Fibroblast of gingiva (primary cell): ENCODE data around the gene KXD1.
"Not testable (repeated sequence)": the region's sequence is repeated elsewhere in the genome, so short reads cannot be mapped to it uniquely, and the experiment has no call there.

ENCODE experiments used
- DNase-seq: peaks from one replicate; pipeline ENCODE4 v3.0.0-alpha.2; 2011; ENCODE audit warnings: low read depth

The KXD1 gene

DNA sequence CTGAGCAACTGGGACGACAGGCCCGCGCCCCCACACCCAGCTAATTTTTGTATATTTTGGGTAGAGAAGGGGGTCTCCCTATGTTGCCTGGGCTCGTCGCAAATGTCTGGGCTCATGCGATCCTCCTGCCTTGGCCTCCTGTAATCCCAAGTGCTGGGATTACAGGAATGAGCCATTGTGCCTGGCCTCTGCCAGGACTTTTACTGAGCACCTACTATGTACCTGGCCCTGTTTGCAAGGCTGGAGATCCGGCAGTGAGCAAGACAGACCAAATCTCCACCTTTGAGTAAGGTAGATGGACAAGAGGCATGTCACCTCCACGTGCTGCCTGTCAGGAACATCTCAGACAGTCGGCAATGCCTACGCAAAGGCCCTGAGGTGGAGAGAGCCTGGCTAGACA, 21.2 kb upstream of the KXD1 start:
- DNase-seq = no peak

DNA sequence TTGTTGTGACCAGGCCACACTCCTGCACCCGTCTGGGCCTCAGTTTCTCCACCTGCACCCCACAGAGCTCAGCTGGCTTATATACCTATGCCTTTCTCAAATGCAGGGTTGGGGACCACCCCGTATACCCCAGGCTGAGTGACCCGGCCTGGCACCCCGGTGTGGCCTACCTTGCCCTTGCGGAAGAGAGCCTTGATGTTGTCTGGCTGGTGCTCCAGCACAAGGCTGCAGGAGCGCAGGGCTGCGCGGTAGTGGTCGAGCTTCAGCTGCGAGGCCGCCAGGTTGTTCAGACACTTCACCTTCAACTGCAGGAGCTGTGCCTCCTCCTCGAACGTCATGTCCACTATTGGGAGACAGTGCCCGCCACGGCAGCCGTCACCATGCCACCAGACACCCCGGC, 20.2 kb upstream of the KXD1 start:
- DNase-seq = no peak

DNA sequence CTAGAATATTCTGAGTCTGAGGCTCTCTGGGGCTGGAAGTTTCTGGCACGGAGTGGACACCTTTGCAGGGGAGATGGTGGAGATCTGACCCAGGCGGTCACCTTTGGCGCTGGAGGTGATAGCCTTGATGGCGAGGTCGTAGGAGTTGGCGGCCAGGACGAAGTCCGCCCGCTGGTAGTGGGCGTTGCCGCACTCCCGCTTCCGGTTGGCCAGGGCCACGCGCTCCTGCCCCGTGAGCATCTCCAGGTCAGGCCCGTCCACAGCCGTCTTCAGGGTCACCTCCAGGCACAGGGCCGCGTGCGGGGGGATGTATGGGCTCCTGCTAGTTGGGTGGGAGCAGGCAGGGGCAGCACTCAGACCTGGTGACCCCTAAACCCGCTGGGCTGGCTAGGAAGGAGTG, 19.6 kb upstream of the KXD1 start:
- DNase-seq = no peak

DNA sequence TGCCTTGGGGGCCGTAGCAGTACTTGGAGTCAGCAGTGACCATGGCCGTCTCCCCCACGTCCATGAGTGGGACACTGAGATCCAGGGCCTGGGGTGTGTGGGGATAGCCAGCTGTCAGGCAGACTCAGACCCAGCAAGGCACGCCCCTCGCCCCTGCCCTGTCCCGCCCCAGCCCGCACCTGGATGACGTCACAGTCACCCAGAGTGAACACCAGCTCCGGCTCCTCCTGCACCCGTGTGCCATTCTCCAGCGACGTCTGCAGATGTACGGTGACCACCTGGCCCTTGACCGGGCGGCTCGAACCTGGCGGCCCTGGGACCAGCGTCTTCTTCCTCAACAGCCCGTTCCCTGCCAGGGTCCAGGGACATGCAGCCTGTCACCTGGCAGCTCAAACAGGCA, 18.3 kb upstream of the KXD1 start:
- DNase-seq = no peak

DNA sequence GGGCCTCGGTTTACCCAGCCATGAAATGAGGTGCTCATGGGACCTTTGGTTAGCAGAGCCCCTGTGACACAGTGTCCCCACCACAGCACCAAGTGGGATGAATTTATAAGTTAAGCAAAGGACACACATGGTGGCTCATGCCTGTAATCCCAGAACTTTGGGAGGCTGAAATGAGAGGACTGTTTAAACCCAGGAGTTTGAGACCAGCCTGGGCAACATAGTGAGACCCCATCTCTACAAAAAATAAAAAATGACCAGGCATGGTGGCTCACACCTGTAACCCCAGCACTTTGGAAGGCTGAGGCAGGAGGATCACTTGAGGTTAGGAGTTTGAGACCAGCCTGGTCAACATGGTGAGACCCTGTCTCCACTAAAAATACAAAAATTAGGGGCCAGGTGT, 17.5 kb upstream of the KXD1 start:
- DNase-seq = not testable (repeated sequence)

DNA sequence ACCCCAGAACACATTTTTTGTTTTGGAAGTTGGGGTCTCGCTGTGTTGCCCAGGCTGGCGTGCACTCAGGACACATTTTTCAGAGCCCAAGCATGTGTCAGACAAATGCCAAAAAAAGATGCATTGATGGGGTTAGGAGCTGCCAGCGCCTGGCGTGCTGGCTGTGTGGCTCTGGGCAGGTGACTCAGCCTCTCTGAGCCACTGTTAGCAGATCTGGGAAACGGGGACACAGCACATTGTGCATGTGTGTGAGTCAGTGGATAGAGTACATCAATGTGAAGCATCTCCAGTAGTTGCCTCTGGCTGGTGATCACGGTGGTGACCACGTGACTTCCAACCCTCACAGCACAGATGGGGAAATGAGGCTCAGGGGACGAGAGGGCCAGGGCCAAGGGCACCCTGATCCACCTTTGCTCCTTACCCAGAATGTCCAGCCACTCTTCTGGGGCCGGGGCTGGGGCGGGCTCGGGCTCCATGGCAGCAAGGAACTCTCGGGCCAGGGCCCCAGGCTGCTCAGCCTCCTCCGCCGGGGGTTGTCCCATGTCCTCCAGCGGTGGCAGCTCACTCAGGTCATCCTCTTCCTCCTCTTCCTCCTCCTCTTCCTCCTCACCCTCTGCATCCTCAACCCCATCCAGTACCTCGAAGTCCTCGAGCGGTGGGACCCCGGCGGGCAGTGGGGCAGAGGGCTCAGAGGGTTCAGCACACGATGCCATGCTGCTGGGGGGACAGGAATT, 16.2 kb upstream of the KXD1 start:
- peak; percentile 17 for DNase-seq

DNA sequence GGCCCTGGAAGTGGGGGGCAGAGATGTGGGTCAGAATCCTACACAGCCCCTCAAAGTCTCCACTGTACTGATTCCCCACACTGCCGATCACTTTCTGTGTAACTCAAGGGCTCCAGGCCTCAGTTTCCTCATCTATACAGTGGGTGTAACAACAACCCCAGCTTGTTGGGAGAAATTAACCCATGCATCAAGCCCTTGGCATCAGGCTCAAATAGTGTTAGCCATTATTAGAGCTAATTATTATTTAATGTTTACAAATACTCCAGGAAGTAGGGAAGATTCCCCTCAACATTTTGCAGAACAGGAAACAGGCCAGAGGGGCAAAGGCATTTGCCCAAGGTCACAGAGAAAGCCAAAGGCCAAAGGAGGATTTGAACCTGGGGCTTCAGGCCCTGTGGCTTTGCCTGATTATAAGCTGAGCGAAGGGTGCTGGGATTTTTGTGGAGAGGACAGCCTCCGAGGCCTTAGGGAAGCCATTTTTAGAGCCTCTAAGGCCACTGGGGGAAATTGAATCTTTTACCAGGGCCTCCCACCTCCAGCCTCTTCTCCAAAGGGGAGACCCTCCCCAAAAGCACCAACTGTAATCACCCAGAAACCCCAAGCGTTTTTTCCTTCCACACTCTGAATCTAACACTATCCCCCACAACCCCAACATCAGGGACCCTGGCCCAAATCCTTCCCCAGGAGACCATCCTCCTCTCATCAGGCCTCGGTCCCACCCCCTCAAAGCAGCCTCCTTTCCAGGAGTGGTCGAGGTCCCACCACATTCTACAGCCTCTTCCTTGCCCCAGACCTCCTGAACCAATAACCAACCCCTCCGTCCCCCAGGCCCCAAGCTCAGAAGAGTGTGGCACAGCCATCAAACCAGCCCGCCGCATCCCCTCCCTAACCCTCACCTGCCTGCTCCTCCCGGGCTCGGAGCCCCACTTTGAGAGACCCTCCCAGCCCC, 15.4 kb upstream of the KXD1 start:
- no peak for DNase-seq

DNA sequence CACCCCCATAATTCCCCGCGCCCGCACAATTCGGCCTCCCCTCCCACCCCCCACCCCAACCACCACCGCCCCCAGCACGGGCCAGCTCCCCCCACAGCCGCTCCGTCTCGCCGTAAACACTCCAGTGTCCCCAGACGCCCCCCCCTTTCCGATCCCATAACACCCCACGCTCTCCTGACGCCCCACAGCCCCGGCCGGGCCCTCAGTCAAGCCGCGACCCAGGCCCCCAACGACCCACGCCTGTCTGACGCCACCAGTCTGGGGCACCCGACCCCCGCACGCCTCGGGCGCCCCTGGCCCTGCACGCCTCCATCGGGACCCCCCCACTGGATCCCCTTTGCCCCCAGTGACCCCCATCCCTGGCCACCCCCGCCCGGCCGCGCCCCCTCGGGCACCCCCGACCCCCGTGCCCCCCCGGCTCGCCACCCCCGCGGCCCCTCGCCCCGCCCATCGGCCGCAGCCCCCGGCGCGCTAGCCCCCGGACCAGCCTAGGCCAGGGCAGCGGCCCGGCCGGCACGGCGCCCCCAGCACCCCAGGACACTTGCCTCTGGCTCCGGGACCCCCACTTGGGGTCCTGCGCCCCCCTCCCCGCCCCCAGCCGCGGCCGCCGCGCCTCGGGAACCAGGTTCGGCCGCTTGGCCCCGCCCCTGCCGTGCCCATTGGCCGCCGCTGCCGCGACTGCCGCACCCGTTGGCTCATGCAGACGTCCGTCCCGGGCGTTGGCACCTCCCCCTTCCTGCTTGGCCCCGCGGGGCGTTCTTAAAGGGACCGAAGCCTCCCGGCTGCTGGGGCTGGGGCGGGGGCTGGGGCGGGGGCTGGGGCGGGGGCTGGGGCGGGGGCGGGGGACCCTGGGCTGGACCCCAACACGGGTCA, 14.5 kb upstream of the KXD1 start, which contains the start of gene FKBP8:
Gene FKBP8 (minus strand): TSS at position 633 of the 873 bp plus-strand sequence. CDS start 1,603 bp downstream, outside the sequence.
- peak; percentile 85 for DNase-seq

DNA sequence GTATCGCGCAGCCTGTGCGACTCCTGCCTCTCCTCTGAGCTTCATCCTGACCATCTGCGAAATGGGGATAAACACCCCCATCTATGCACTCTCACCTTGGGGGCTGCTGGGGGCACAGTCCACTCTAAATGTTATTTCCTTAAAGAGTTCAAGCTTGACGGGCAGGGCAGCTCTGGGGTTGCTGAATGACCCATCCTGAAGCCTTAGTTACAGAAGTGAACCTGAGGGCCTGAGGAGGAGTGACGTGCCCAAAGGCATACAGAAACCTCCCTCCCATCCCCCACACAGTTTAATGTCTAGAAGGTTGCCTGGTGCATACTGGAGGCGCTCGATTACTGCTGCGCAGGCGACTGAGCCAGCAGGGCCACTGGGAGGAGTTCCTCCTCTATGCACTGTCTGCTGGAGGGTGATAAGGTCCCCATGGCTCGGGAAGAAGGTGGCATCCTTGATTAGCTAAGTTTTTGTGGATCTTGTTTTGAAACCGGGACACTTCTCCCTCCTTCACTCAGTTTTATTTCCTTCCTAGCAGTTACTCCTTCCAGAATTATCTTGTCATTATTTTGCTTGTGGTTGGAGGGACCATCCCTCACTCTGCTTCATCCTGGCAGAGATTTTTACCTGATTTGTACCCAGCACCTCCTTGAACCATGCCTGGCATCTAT, 13.7 kb upstream of the KXD1 start:
- DNase-seq = peak; percentile 48

DNA sequence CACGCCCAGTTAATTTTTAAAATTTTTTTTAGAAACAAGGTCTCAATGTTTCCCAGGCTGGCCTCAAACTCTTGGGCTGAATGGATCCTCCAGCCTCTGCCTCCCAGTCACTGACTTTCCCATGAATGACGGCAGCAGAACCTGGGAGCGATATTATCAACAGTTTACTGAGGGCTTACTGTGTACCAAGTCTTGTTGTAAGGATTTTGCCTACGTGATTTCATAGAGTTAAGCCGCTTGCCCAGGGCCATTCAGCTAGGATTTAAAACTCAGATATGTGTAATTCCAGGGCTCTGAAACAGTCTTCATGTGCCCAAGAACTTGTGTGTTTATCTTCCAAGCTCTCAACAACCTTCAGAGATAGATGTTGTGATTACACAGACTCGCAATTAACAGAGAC, 6.0 kb upstream of the KXD1 start:
- no peak for DNase-seq

DNA sequence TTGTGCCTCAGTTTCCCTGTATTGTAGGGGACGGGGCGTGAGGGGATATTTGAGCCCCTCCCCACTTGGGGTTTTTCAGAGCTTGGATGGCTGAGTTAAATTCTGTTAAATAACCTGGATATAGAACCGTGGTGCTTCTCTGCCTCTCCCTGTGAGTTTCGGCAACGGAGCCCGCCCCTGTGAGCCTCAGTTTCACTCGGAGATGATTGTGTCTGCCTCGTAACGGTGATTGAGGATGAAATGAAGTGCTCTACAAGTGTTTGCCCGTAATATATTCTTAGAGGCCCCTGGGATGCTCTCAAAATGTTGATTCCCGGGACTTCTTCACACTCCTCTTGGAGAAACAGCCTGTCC, 509 bp downstream of the KXD1 start:
- DNase-seq = no peak

DNA sequence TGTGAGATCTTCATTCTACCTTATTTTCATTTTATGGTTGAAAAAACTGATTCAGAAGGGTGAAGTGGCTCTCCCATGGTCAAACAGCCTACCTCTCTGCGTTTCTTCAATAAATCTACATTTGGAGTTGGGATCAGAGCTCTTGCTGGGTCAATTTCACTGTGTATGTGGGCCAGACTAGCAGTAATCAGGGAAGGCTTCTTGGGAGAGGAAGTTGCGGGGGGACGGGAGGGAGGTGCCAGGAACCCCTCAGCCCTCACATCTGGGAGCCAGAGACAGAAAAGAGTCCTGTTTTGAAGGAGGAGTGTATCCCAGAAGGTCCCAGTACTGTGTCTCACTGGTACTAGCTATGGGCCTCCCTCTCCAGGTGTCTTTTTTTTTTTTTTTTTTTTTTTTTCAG, 934 bp downstream of the KXD1 start:
- no peak for DNase-seq

DNA sequence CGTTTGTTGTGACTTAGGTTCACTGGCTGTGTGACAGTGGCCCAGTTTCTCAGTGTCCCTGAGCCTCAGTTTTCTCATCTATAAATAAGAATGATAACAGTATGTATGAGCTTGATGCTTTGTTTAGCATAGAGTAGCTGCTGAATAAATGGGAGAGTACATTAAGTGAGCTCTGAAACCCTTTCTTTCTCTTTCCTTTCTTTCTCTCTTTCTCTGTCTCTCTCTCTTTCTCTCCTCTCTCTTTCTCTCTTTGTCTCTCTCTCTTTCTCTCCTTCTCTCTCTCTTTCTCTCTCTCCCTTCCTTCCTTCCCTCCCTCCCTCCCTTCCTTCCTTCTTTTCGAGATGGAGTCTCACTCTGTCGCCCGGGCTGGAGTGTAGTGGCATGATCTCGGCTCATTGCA, 2.0 kb downstream of the KXD1 start:
- no peak for DNase-seq

DNA sequence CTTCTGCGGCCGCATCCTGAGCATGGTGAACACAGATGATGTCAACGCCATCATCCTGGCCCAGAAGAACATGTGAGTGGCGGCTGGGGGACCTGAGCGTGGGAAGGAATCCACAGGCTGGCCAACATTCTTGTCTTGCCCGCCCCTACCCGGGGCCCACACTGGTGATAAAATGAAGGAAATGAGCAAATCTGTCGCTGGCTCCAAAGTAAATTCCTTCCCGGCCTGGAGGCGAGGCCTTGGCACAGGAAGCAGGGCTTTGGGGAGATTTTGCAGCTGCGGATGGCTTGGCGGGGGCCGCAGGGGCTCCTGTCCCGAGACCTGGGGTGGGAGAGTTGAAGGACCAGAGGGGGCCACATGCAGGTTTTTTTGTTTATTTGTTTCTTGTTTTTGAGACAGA, 4.4 kb downstream of the KXD1 start:
- no peak for DNase-seq

DNA sequence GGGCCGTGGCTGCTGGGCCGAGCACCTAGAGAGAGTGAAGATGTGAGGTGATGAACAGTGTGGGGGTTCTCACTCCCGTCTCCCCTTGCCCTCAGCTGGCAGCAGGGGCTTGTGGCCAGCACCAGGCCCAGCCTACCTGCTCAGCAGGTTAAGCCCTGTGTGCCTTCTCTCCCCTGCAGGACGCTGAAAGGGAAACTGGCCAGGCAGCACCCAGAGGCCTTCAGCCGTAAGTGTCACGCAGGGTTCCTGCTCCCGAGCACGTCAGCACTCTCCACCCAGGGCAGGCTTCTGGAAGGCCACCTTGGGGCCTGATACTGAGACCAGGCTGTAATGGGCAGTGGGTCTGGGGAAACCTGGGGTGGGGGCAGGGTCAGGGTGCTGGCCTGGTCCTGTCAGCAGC, 9.3 kb downstream of the KXD1 start:
- no peak for DNase-seq

DNA sequence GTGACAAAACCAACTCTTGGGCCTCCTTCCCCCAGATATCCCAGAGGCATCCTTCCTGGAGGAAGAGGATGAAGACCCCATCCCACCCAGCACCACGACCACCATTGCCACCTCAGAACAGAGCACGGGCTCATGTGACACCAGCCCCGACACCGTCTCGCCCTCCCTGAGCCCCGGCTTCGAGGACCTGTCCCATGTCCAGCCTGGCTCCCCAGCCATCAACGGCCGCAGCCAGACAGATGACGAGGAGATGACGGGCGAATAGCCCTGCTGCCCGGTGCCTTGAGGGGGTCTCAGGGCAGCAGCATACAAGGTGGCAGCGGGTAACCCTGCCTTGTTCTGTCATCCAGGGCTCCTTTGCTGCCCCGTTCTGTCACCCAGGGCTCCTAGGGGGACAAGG, 10.7 kb downstream of the KXD1 start:
- no peak for DNase-seq

DNA sequence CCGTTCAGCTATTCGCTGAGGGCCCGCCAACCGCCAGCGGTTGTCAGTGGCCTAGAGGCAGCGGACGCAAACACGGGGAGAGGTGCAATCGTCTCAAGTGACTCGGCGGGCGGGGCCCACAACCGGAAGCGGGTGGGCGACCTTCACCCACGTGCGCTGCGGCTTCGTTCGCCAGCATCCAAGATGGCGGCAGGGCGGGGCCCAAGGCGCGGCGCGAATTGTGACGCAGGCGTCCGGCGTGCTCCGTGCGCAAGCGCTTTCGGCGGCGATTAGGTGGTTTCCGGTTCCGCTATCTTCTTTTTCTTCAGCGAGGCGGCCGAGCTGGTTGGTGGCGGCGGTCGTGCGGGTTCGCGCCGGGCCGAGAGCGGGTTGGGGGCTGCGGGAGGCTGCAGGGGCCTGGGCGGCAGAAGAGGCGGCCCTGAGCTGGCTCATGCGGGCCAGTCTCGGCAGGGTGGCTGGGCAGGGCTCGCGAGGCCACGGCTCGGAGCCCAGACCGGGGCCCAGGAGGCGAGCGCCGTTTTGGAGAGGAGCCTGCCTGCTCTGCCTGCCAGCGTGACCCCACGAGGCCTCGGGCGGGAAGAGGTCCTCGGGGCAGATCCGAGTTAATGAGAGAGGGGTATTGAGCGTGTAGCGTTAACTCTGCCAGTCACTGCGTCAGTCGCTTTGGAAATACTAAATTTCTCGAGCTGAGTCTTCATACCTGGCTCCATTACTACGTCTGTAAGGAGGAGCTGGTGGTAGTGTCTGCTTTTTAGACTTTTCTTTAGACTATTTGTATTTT, 14.1 kb downstream of the KXD1 start, which contains the start of gene UBA52:
Gene UBA52 (plus strand): TSS at position 294 of the 781 bp plus-strand sequence. CDS start 1,444 bp downstream, outside the sequence.
- peak; percentile 96 for DNase-seq

DNA sequence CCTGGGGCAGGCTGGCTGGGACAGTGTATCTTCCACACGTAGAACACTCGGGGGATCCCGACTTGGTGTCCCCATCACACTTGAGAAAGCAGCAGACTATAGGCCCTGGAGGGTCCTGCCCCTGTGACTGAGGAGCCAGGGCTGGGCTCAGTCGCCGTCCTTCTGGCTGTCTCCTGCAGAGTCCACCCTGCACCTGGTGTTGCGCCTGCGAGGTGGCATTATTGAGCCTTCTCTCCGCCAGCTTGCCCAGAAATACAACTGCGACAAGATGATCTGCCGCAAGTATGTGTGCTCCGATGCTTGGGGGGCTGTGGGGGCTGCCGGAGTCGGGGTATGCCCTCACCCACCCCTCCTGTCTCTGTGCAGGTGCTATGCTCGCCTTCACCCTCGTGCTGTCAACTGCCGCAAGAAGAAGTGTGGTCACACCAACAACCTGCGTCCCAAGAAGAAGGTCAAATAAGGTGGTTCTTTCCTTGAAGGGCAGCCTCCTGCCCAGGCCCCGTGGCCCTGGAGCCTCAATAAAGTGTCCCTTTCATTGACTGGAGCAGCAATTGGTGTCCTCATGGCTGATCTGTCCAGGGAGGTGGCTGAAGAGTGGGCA, 17.1 kb downstream of the KXD1 start:
- DNase-seq = no peak

DNA sequence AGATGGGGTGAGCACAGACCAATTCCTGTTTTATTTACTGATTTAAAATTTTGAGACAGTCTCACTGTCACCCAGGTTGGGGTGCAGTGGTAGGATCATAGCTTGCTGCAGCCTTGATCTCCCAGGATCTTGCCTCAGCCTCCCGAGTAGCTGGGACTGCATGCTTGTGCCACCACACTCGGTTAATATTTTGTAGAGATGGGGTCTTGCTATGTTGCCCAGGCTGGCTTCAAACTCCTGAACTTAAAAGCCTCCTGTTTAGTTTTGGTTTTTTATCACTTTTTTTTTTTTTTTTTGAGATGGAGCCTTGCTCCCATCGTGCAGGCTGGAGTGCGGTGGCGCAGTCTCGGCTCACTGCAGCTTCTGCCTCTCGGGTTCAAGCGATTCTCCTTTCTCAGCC, 18.7 kb downstream of the KXD1 start:
- DNase-seq = no peak

DNA sequence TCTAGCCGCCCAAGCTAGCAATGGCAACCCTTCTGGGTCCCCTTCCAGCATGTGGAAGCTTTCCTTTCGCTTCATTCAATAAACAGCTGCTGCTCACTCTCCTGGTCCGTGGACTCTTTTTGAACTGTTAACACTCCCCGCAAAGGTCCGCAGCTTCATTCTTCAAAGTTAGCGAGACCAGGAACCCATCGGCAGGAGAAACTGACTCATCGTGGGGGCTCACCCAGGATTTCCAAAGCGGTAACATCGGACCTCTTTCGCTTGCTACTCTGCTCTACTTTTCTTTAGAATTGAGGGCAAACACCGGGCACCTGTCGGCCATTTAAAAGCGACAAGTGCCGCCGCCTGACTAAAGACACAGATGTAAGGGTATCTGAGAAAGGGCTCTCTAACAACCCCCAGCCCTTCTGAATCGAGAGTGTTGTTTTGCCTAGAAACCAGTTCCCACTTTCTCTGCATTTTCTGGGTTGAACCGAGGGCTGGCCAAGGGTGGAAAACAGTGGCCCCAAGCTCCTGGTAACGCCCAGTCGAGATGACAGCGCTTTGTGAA, 19.8 kb downstream of the KXD1 start:
- DNase-seq = no peak
